GM10248 (cell line): ENCODE measurements around the gene DPRX.

Source experiments
- CTCF ChIA-PET: fragments of 300-600 bp; sonication (Branson Sonifier 250); formaldehyde crosslinking; extraction: SDS; loops from one replicate; lab custom pipeline; 2021; ENCODE audit warnings: antibody characterized with exemption; lab: Yijun Ruan, JAX
- POLR2A ChIA-PET: fragments of 350-650 bp; sonication (Branson Sonifier 250); formaldehyde crosslinking; extraction: SDS; loops from one replicate; lab custom pipeline; 2020; ENCODE audit warnings: antibody characterized with exemption; lab: Yijun Ruan, JAX
- DNase-seq: peaks from one replicate; pipeline ENCODE4 v3.0.0; 2012; ENCODE audit errors: extremely low spot score
- CTCF ChIP-seq: IDR thresholded peaks from 2 replicates; pipeline ENCODE4 v1.5.1; 2012; ENCODE audit warnings: mild to moderate bottlenecking, low read depth; ENCODE audit errors: extremely low read depth, missing control alignments, control extremely low read depth

The DPRX gene

GRCh38 chr19:53642381-53643099 lies 10.7 kb downstream of the DPRX start:
- no peak for DNase-seq
- ChIA-PET CTCF (no interaction called here), POLR2A (no interaction called here)
- no peak for TF ChIP-seq CTCF

- CTCF ChIA-PET: no interaction called here
- POLR2A ChIA-PET: no interaction called here
- TF ChIP-seq CTCF: no peak
- DNase-seq: no peak
These were observed 12.4 kb downstream of the DPRX start for GRCh38 chr19:53644061-53644816.

- DNase-seq: no peak
- TF ChIP-seq CTCF: no peak
- POLR2A ChIA-PET: no interaction called here
- CTCF ChIA-PET: interaction anchor here (1.3 kb wide), 1 partner anchor 20 kb away, joined by 3 read pairs; no protein-coding TSS in a partner anchor
These were observed 14.3 kb downstream of the DPRX start for GRCh38 chr19:53646144-53646543.

- ChIA-PET CTCF (no interaction called here), POLR2A (no interaction called here)
- TF ChIP-seq CTCF: no peak
- no peak for DNase-seq
These were observed 15.6 kb downstream of the DPRX start for GRCh38 chr19:53647350-53647749.

GRCh38 chr19:53647792-53648191 lies 16.0 kb downstream of the DPRX start:
- DNase-seq: no peak
- CTCF ChIA-PET: no interaction called here
- POLR2A ChIA-PET: no interaction called here
- no peak for TF ChIP-seq CTCF

GRCh38 chr19:53649746-53650593 lies 18.2 kb downstream of the DPRX start:
- ChIA-PET POLR2A (no interaction called here), CTCF (no interaction called here)
- TF ChIP-seq CTCF: no peak
- DNase-seq: no peak
